ENCODE results near the gene DTWD2.
"Not testable (repeated sequence)": the region's sequence is repeated elsewhere in the genome, so short reads cannot be mapped to it uniquely, and the experiment has no call there.

DTWD2 gene

GRCh38 chr5:118992055-118992454 is 3.7 kb upstream of the DTWD2 start:
- not testable (repeated sequence) for H3K9me3 ChIP-seq (ENCODE audit: control insufficient read depth, low read length); H3K36me3 ChIP-seq (ENCODE audit: control insufficient read depth, insufficient read depth, low read length); H3K9ac ChIP-seq (ENCODE audit: low read length); H3K4me3 ChIP-seq (ENCODE audit: low read length); H3K27me3 ChIP-seq (ENCODE audit: control insufficient read depth, insufficient read depth, low read length)
- peaks cover 23% of the 10 kb centered on the region for H3K4me1 ChIP-seq (ENCODE audit: control insufficient read depth, insufficient read depth, low read length)

GRCh38 chr5:118990582-118990981 is 2.2 kb upstream of the DTWD2 start:
- Histone ChIP-seq H3K27me3 (ENCODE audit: control insufficient read depth, insufficient read depth, low read length) (no peaks in the 10 kb centered on the region), H3K9ac (ENCODE audit: low read length) (no peak overlapping the region)

GRCh38 chr5:118989816-118990215 is 1.5 kb upstream of the DTWD2 start:
- H3K9ac ChIP-seq (ENCODE audit: low read length), result no peak overlapping the region
- peaks cover 25% of the 10 kb centered on the region for H3K4me1 ChIP-seq (ENCODE audit: control insufficient read depth, insufficient read depth, low read length)
- no peaks in the 10 kb centered on the region for H3K27me3 ChIP-seq (ENCODE audit: control insufficient read depth, insufficient read depth, low read length)
- H3K4me3 ChIP-seq (ENCODE audit: low read length), result no peak overlapping the region
- no peaks in the 10 kb centered on the region for H3K9me3 ChIP-seq (ENCODE audit: control insufficient read depth, low read length)
- H3K36me3 ChIP-seq (ENCODE audit: control insufficient read depth, insufficient read depth, low read length), result no peaks in the 10 kb centered on the region

More at GRCh38 chr5:118990582-118990981, 2.2 kb upstream of the DTWD2 start:
- Histone ChIP-seq H3K9me3 (ENCODE audit: control insufficient read depth, low read length) (no peaks in the 10 kb centered on the region), H3K4me1 (ENCODE audit: control insufficient read depth, insufficient read depth, low read length) (peaks cover 25% of the 10 kb centered on the region), H3K4me3 (ENCODE audit: low read length) (no peak overlapping the region), H3K36me3 (ENCODE audit: control insufficient read depth, insufficient read depth, low read length) (no peaks in the 10 kb centered on the region)

- H3K27me3 ChIP-seq (ENCODE audit: control insufficient read depth, insufficient read depth, low read length), result no peaks in the 10 kb centered on the region
- peak overlapping the region; percentile 82 for H3K4me3 ChIP-seq (ENCODE audit: low read length)
- peaks cover 25% of the 10 kb centered on the region for H3K4me1 ChIP-seq (ENCODE audit: control insufficient read depth, insufficient read depth, low read length)
- no peaks in the 10 kb centered on the region for H3K36me3 ChIP-seq (ENCODE audit: control insufficient read depth, insufficient read depth, low read length)
- no peaks in the 10 kb centered on the region for H3K9me3 ChIP-seq (ENCODE audit: control insufficient read depth, low read length)
- peak overlapping the region; percentile 80 for H3K9ac ChIP-seq (ENCODE audit: low read length)
Observed at GRCh38 chr5:118988866-118989180, 476 bp upstream of the DTWD2 start.

GRCh38 chr5:118984602-118985001 is 3.7 kb downstream of the DTWD2 start:
- Histone ChIP-seq H3K4me1 (ENCODE audit: control insufficient read depth, insufficient read depth, low read length) (peaks cover 12% of the 10 kb centered on the region), H3K36me3 (ENCODE audit: control insufficient read depth, insufficient read depth, low read length) (no peaks in the 10 kb centered on the region), H3K4me3 (ENCODE audit: low read length) (no peak overlapping the region)

GRCh38 chr5:118981783-118982182 is 6.6 kb downstream of the DTWD2 start:
- no peaks in the 10 kb centered on the region for H3K9me3 ChIP-seq (ENCODE audit: control insufficient read depth, low read length)
- H3K4me3 ChIP-seq (ENCODE audit: low read length), result no peak overlapping the region
- no peaks in the 10 kb centered on the region for H3K27me3 ChIP-seq (ENCODE audit: control insufficient read depth, insufficient read depth, low read length)
- H3K4me1 ChIP-seq (ENCODE audit: control insufficient read depth, insufficient read depth, low read length), result no peaks in the 10 kb centered on the region
- no peak overlapping the region for H3K9ac ChIP-seq (ENCODE audit: low read length)
- H3K36me3 ChIP-seq (ENCODE audit: control insufficient read depth, insufficient read depth, low read length), result no peaks in the 10 kb centered on the region

More at GRCh38 chr5:118984602-118985001, 3.7 kb downstream of the DTWD2 start:
- Histone ChIP-seq H3K9me3 (ENCODE audit: control insufficient read depth, low read length) (no peaks in the 10 kb centered on the region), H3K9ac (ENCODE audit: low read length) (no peak overlapping the region), H3K27me3 (ENCODE audit: control insufficient read depth, insufficient read depth, low read length) (no peaks in the 10 kb centered on the region)

- no peaks in the 10 kb centered on the region for H3K36me3 ChIP-seq (ENCODE audit: control insufficient read depth, insufficient read depth, low read length)
- H3K4me1 ChIP-seq (ENCODE audit: control insufficient read depth, insufficient read depth, low read length), result no peaks in the 10 kb centered on the region
- H3K9ac ChIP-seq (ENCODE audit: low read length), result no peak overlapping the region
- H3K4me3 ChIP-seq (ENCODE audit: low read length), result no peak overlapping the region
- no peaks in the 10 kb centered on the region for H3K27me3 ChIP-seq (ENCODE audit: control insufficient read depth, insufficient read depth, low read length)
- no peaks in the 10 kb centered on the region for H3K9me3 ChIP-seq (ENCODE audit: control insufficient read depth, low read length)
Observed at GRCh38 chr5:118980438-118980837, 7.9 kb downstream of the DTWD2 start.

- Histone ChIP-seq H3K27me3 (ENCODE audit: control insufficient read depth, insufficient read depth, low read length) (no peaks in the 10 kb centered on the region), H3K4me1 (ENCODE audit: control insufficient read depth, insufficient read depth, low read length) (no peaks in the 10 kb centered on the region), H3K9ac (ENCODE audit: low read length) (no peak overlapping the region), H3K9me3 (ENCODE audit: control insufficient read depth, low read length) (no peaks in the 10 kb centered on the region), H3K36me3 (ENCODE audit: control insufficient read depth, insufficient read depth, low read length) (no peaks in the 10 kb centered on the region), H3K4me3 (ENCODE audit: low read length) (no peak overlapping the region)
Observed at GRCh38 chr5:118980017-118980416, 8.3 kb downstream of the DTWD2 start.

GRCh38 chr5:118973779-118974445 is 14.4 kb downstream of the DTWD2 start:
- H3K36me3 ChIP-seq (ENCODE audit: control insufficient read depth, insufficient read depth, low read length); H3K27me3 ChIP-seq (ENCODE audit: control insufficient read depth, insufficient read depth, low read length); H3K9ac ChIP-seq (ENCODE audit: low read length); H3K4me1 ChIP-seq (ENCODE audit: control insufficient read depth, insufficient read depth, low read length); H3K9me3 ChIP-seq (ENCODE audit: control insufficient read depth, low read length); H3K4me3 ChIP-seq (ENCODE audit: low read length): not testable (repeated sequence)

- Histone ChIP-seq H3K9ac (ENCODE audit: low read length) (no peak overlapping the region), H3K27me3 (ENCODE audit: control insufficient read depth, insufficient read depth, low read length) (no peaks in the 10 kb centered on the region), H3K9me3 (ENCODE audit: control insufficient read depth, low read length) (no peaks in the 10 kb centered on the region), H3K4me1 (ENCODE audit: control insufficient read depth, insufficient read depth, low read length) (no peaks in the 10 kb centered on the region), H3K4me3 (ENCODE audit: low read length) (no peak overlapping the region), H3K36me3 (ENCODE audit: control insufficient read depth, insufficient read depth, low read length) (no peaks in the 10 kb centered on the region)
Observed at GRCh38 chr5:118968925-118969375, 19.4 kb downstream of the DTWD2 start.

GRCh38 chr5:118968406-118968911 is 19.9 kb downstream of the DTWD2 start:
- no peak overlapping the region for H3K4me3 ChIP-seq (ENCODE audit: low read length)
- H3K36me3 ChIP-seq (ENCODE audit: control insufficient read depth, insufficient read depth, low read length), result no peaks in the 10 kb centered on the region
- H3K9me3 ChIP-seq (ENCODE audit: control insufficient read depth, low read length), result no peaks in the 10 kb centered on the region
- no peak overlapping the region for H3K9ac ChIP-seq (ENCODE audit: low read length)
- H3K27me3 ChIP-seq (ENCODE audit: control insufficient read depth, insufficient read depth, low read length), result no peaks in the 10 kb centered on the region
- H3K4me1 ChIP-seq (ENCODE audit: control insufficient read depth, insufficient read depth, low read length), result no peaks in the 10 kb centered on the region

GRCh38 chr5:118967059-118967508 is 21.3 kb downstream of the DTWD2 start:
- Histone ChIP-seq H3K27me3 (ENCODE audit: control insufficient read depth, insufficient read depth, low read length) (no peaks in the 10 kb centered on the region), H3K36me3 (ENCODE audit: control insufficient read depth, insufficient read depth, low read length) (no peaks in the 10 kb centered on the region), H3K9ac (ENCODE audit: low read length) (no peak overlapping the region), H3K4me1 (ENCODE audit: control insufficient read depth, insufficient read depth, low read length) (no peaks in the 10 kb centered on the region), H3K4me3 (ENCODE audit: low read length) (no peak overlapping the region), H3K9me3 (ENCODE audit: control insufficient read depth, low read length) (no peaks in the 10 kb centered on the region)

GRCh38 chr5:118965890-118966289 is 22.5 kb downstream of the DTWD2 start:
- H3K36me3 ChIP-seq (ENCODE audit: control insufficient read depth, insufficient read depth, low read length), result no peaks in the 10 kb centered on the region
- no peaks in the 10 kb centered on the region for H3K9me3 ChIP-seq (ENCODE audit: control insufficient read depth, low read length)
- no peak overlapping the region for H3K9ac ChIP-seq (ENCODE audit: low read length)
- no peak overlapping the region for H3K4me3 ChIP-seq (ENCODE audit: low read length)
- H3K27me3 ChIP-seq (ENCODE audit: control insufficient read depth, insufficient read depth, low read length), result no peaks in the 10 kb centered on the region
- H3K4me1 ChIP-seq (ENCODE audit: control insufficient read depth, insufficient read depth, low read length), result no peaks in the 10 kb centered on the region
